GM15510 (cell line): Measurements from ENCODE around the gene WT1.

ENCODE experiments used
- POLR2A ChIP-seq: IDR thresholded peaks from 3 replicates; pipeline ENCODE4 v1.6.1; 2011; ENCODE audit warnings: borderline replicate concordance; ENCODE audit not compliant: insufficient read length; ENCODE audit errors: extremely low read depth

Gene WT1

GRCh38 chr11:32416301-32416700 is 19.0 kb downstream of the WT1 start:
- no peak for TF ChIP-seq POLR2A

GRCh38 chr11:32414925-32415324 is 20.4 kb downstream of the WT1 start:
- TF ChIP-seq POLR2A: no peak

GRCh38 chr11:32411942-32412615 is 23.3 kb downstream of the WT1 start:
- no peak for TF ChIP-seq POLR2A

- TF ChIP-seq POLR2A: no peak
Observed at GRCh38 chr11:32405592-32405991, 29.7 kb downstream of the WT1 start.

- TF ChIP-seq POLR2A: no peak
Observed at GRCh38 chr11:32402836-32403235, 32.5 kb downstream of the WT1 start.

- TF ChIP-seq POLR2A: no peak
Observed at GRCh38 chr11:32400670-32401369, 34.5 kb downstream of the WT1 start.

- no peak for TF ChIP-seq POLR2A
Observed at GRCh38 chr11:32400196-32400595, 35.1 kb downstream of the WT1 start.

- TF ChIP-seq POLR2A: no peak
Observed at GRCh38 chr11:32396991-32397390, 38.3 kb downstream of the WT1 start.

GRCh38 chr11:32396331-32396730 is 39.0 kb downstream of the WT1 start:
- TF ChIP-seq POLR2A: no peak

- TF ChIP-seq POLR2A: no peak
Observed at GRCh38 chr11:32395127-32395526, 40.2 kb downstream of the WT1 start.

- no peak for TF ChIP-seq POLR2A
Observed at GRCh38 chr11:32392840-32393239, 42.5 kb downstream of the WT1 start.

GRCh38 chr11:32391956-32392553 is 43.3 kb downstream of the WT1 start:
- TF ChIP-seq POLR2A: no peak

- TF ChIP-seq POLR2A: no peak
Observed at GRCh38 chr11:32391479-32391878, 43.9 kb downstream of the WT1 start.

GRCh38 chr11:32390712-32391111 is 44.6 kb downstream of the WT1 start:
- no peak for TF ChIP-seq POLR2A

GRCh38 chr11:32388871-32389770 is 46.2 kb downstream of the WT1 start:
- TF ChIP-seq POLR2A: no peak

- no peak for TF ChIP-seq POLR2A
Observed at GRCh38 chr11:32388365-32388764, 47.0 kb downstream of the WT1 start.

- no peak for TF ChIP-seq POLR2A
Observed at GRCh38 chr11:32387411-32387810, 47.9 kb downstream of the WT1 start.
